Measurements from ENCODE around the gene SH2D6.
A peak's percentile ranks its signal among the peaks of the same experiment; 100 is the strongest.

SH2D6 gene

GRCh38 chr2:85385746-85386145 lies 32.8 kb upstream of the SH2D6 start:
- no peaks in the 10 kb centered on the region for H3K27me3 ChIP-seq (replicated peaks; ENCODE audit: control insufficient read depth, insufficient read depth, low read length, poor library complexity, severe bottlenecking)
- H3K9me3 ChIP-seq (ENCODE audit: control insufficient read depth, low read length) = no peaks in the 10 kb centered on the region
- H3K4me1 ChIP-seq (ENCODE audit: control insufficient read depth, insufficient read depth, low read length, poor library complexity, severe bottlenecking) = no peaks in the 10 kb centered on the region
- no peak for DNase-seq
- H3K36me3 ChIP-seq (ENCODE audit: control insufficient read depth, insufficient read depth, low read length) = peaks cover 44% of the 10 kb centered on the region
- no peak overlapping the region for H3K4me3 ChIP-seq (ENCODE audit: insufficient read depth, low read depth, low read length, poor library complexity, severe bottlenecking)
- H3K27ac ChIP-seq (ENCODE audit: insufficient read depth, low read length, poor library complexity, severe bottlenecking) = no peak overlapping the region

DNA sequence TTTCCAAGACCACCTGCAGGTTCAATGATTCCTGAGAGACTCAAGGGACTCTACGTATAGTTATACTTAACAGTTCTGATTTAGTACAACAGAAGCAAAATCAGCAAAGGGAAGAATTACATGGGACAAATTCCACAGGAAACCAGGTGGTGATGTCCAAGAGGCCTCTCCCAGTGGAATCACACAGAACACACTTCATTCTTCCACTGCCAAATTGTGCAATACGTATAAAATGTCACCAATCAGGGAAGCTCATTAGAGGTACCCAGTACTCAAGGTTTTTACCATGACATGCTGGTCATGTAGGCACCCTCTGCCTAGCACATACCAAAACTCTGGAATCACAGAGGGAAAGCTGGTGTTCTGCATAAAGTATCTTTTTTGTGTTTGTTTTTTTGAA lies 30.8 kb upstream of the SH2D6 start:
- peaks cover 47% of the 10 kb centered on the region for H3K36me3 ChIP-seq (ENCODE audit: control insufficient read depth, insufficient read depth, low read length)
- no peaks in the 10 kb centered on the region for H3K9me3 ChIP-seq (ENCODE audit: control insufficient read depth, low read length)
- no peak overlapping the region for H3K4me3 ChIP-seq (ENCODE audit: insufficient read depth, low read depth, low read length, poor library complexity, severe bottlenecking)
- H3K27me3 ChIP-seq (replicated peaks; ENCODE audit: control insufficient read depth, insufficient read depth, low read length, poor library complexity, severe bottlenecking) = no peaks in the 10 kb centered on the region
- no peak overlapping the region for H3K27ac ChIP-seq (ENCODE audit: insufficient read depth, low read length, poor library complexity, severe bottlenecking)
- DNase-seq = no peak
- H3K4me1 ChIP-seq (ENCODE audit: control insufficient read depth, insufficient read depth, low read length, poor library complexity, severe bottlenecking) = peaks cover 5% of the 10 kb centered on the region

- no peaks in the 10 kb centered on the region for H3K9me3 ChIP-seq (ENCODE audit: control insufficient read depth, low read length)
- no peak overlapping the region for H3K27ac ChIP-seq (ENCODE audit: insufficient read depth, low read length, poor library complexity, severe bottlenecking)
- H3K4me3 ChIP-seq (ENCODE audit: insufficient read depth, low read depth, low read length, poor library complexity, severe bottlenecking) = no peak overlapping the region
- no peak for DNase-seq
- H3K36me3 ChIP-seq (ENCODE audit: control insufficient read depth, insufficient read depth, low read length) = peaks cover 51% of the 10 kb centered on the region
- H3K27me3 ChIP-seq (replicated peaks; ENCODE audit: control insufficient read depth, insufficient read depth, low read length, poor library complexity, severe bottlenecking) = no peaks in the 10 kb centered on the region
- H3K4me1 ChIP-seq (ENCODE audit: control insufficient read depth, insufficient read depth, low read length, poor library complexity, severe bottlenecking) = peaks cover 5% of the 10 kb centered on the region
Observed at GRCh38 chr2:85388878-85389538, 29.5 kb upstream of the SH2D6 start.

- Histone ChIP-seq H3K36me3 (ENCODE audit: control insufficient read depth, insufficient read depth, low read length) (peaks cover 55% of the 10 kb centered on the region), H3K4me1 (ENCODE audit: control insufficient read depth, insufficient read depth, low read length, poor library complexity, severe bottlenecking) (peaks cover 5% of the 10 kb centered on the region), H3K9me3 (ENCODE audit: control insufficient read depth, low read length) (no peaks in the 10 kb centered on the region), H3K4me3 (ENCODE audit: insufficient read depth, low read depth, low read length, poor library complexity, severe bottlenecking) (no peak overlapping the region), H3K27ac (ENCODE audit: insufficient read depth, low read length, poor library complexity, severe bottlenecking) (no peak overlapping the region), H3K27me3 (replicated peaks; ENCODE audit: control insufficient read depth, insufficient read depth, low read length, poor library complexity, severe bottlenecking) (no peaks in the 10 kb centered on the region)
- peak; percentile 39 to 49 (median 43) for DNase-seq
Observed at GRCh38 chr2:85390941-85391669, 27.4 kb upstream of the SH2D6 start.

DNA sequence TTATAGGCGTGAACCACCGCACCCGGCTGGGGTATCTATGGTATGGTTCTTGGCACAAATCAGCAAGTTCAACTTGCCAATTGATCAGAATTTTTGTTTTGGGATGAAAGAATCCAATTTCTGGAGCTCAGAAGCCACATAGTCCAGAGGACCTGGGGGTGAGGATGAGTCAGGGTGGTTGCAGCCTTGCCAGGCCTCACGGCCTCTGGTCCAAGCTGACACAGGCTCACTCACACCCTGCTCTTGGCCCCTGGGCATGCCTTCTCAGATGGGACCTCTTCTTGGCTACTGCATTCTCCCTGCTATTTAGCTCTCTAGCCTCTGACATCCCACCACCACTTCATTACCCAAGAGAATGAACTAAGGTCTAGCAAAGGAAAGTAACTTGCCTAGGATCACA lies 24.7 kb upstream of the SH2D6 start:
- no peak overlapping the region for H3K4me3 ChIP-seq (ENCODE audit: insufficient read depth, low read depth, low read length, poor library complexity, severe bottlenecking)
- H3K9me3 ChIP-seq (ENCODE audit: control insufficient read depth, low read length) = no peaks in the 10 kb centered on the region
- H3K36me3 ChIP-seq (ENCODE audit: control insufficient read depth, insufficient read depth, low read length) = peaks cover 55% of the 10 kb centered on the region
- H3K27ac ChIP-seq (ENCODE audit: insufficient read depth, low read length, poor library complexity, severe bottlenecking) = no peak overlapping the region
- no peak for DNase-seq
- H3K27me3 ChIP-seq (replicated peaks; ENCODE audit: control insufficient read depth, insufficient read depth, low read length, poor library complexity, severe bottlenecking) = no peaks in the 10 kb centered on the region
- peaks cover 5% of the 10 kb centered on the region for H3K4me1 ChIP-seq (ENCODE audit: control insufficient read depth, insufficient read depth, low read length, poor library complexity, severe bottlenecking)

- Histone ChIP-seq H3K4me3 (ENCODE audit: insufficient read depth, low read depth, low read length, poor library complexity, severe bottlenecking) (no peak overlapping the region), H3K27me3 (replicated peaks; ENCODE audit: control insufficient read depth, insufficient read depth, low read length, poor library complexity, severe bottlenecking) (no peaks in the 10 kb centered on the region), H3K36me3 (ENCODE audit: control insufficient read depth, insufficient read depth, low read length) (peaks cover 55% of the 10 kb centered on the region), H3K4me1 (ENCODE audit: control insufficient read depth, insufficient read depth, low read length, poor library complexity, severe bottlenecking) (peaks cover 5% of the 10 kb centered on the region), H3K27ac (ENCODE audit: insufficient read depth, low read length, poor library complexity, severe bottlenecking) (no peak overlapping the region), H3K9me3 (ENCODE audit: control insufficient read depth, low read length) (no peaks in the 10 kb centered on the region)
- no peak for DNase-seq
Observed at GRCh38 chr2:85394261-85394681, 24.2 kb upstream of the SH2D6 start.

GRCh38 chr2:85394976-85395375 lies 23.5 kb upstream of the SH2D6 start:
- no peak for DNase-seq
- H3K9me3 ChIP-seq (ENCODE audit: control insufficient read depth, low read length) = no peaks in the 10 kb centered on the region
- H3K4me1 ChIP-seq (ENCODE audit: control insufficient read depth, insufficient read depth, low read length, poor library complexity, severe bottlenecking) = peaks cover 5% of the 10 kb centered on the region
- no peak overlapping the region for H3K27ac ChIP-seq (ENCODE audit: insufficient read depth, low read length, poor library complexity, severe bottlenecking)
- H3K27me3 ChIP-seq (replicated peaks; ENCODE audit: control insufficient read depth, insufficient read depth, low read length, poor library complexity, severe bottlenecking) = no peaks in the 10 kb centered on the region
- peaks cover 51% of the 10 kb centered on the region for H3K36me3 ChIP-seq (ENCODE audit: control insufficient read depth, insufficient read depth, low read length)
- no peak overlapping the region for H3K4me3 ChIP-seq (ENCODE audit: insufficient read depth, low read depth, low read length, poor library complexity, severe bottlenecking)

DNA sequence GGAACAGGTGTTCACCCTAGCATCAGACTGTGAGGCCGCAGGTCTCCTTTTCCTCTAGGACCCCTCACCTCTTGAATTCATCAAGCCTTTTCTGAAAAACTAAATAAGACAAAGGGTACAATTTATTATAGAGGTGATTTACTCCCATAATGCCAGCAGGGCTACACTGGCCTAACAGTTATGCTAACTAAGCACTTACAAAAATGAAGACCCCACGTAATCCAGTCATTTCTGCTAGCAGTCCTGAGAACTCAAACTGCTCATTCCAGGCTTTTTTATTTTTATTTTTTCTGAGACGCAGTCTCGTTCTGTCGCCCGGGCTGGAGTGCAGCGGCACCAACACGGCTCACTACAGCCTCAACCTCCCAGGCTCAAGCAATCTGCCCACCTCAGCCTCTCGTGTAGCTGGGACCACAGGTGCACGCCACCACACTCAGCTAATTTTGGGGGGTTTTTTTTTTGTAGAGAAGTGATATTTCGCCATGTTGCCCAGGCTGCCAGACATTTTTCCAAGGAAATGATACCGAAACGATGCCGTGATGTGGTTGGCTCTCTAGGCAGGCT lies 22.5 kb upstream of the SH2D6 start:
- no peaks in the 10 kb centered on the region for H3K9me3 ChIP-seq (ENCODE audit: control insufficient read depth, low read length)
- peaks cover 5% of the 10 kb centered on the region for H3K4me1 ChIP-seq (ENCODE audit: control insufficient read depth, insufficient read depth, low read length, poor library complexity, severe bottlenecking)
- no peak overlapping the region for H3K4me3 ChIP-seq (ENCODE audit: insufficient read depth, low read depth, low read length, poor library complexity, severe bottlenecking)
- H3K36me3 ChIP-seq (ENCODE audit: control insufficient read depth, insufficient read depth, low read length) = peaks cover 43% of the 10 kb centered on the region
- no peak for DNase-seq
- H3K27ac ChIP-seq (ENCODE audit: insufficient read depth, low read length, poor library complexity, severe bottlenecking) = no peak overlapping the region
- H3K27me3 ChIP-seq (replicated peaks; ENCODE audit: control insufficient read depth, insufficient read depth, low read length, poor library complexity, severe bottlenecking) = no peaks in the 10 kb centered on the region

DNA sequence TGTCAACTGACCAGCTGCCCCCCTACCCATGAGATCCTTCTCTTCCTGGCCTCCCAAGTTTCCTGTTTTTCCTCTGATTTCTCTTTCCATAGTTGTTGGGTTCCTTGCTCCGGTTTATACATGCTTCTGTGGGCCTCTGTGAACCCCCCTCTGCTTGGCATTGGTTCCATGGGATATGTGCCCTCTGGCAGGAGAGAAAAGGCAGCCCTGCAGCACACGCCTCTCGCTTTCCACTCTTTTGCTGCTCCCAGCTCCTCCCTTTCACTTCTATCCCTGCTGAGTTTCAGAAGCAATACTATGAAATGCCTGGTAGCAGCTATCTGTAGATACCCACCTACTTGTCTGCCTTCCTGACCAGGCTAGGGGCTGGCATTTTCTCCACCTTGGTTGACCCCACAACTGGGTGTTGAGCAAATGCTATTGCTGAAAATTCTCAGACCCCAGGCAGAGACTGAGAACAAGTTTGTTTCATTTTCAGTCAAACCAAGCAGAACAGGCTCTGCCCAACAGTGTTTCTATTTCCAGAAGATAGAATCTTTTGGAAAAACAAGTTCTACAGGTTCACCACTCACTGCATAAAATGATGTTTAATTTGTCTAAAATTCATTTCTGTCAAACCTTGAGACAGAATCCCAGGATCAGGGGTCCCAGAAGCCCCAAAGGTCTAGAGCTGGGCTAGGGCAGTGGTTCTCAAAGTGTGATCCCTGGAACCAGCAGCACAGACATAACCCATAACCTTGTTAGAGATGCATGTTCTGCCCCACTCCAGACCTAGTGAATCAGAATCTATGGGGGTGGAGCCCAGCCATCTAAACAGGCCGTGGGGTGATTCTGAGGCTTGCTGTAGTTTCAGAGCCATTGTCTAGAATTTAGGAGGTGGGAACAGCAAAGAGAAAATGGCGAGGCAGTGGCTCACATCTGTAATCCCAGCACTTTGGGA lies 21.7 kb upstream of the SH2D6 start:
- no peak for DNase-seq
- H3K4me1 ChIP-seq (ENCODE audit: control insufficient read depth, insufficient read depth, low read length, poor library complexity, severe bottlenecking) = peaks cover 5% of the 10 kb centered on the region
- H3K36me3 ChIP-seq (ENCODE audit: control insufficient read depth, insufficient read depth, low read length) = peaks cover 48% of the 10 kb centered on the region
- H3K27me3 ChIP-seq (replicated peaks; ENCODE audit: control insufficient read depth, insufficient read depth, low read length, poor library complexity, severe bottlenecking) = no peaks in the 10 kb centered on the region
- no peak overlapping the region for H3K4me3 ChIP-seq (ENCODE audit: insufficient read depth, low read depth, low read length, poor library complexity, severe bottlenecking)
- no peaks in the 10 kb centered on the region for H3K9me3 ChIP-seq (ENCODE audit: control insufficient read depth, low read length)
- no peak overlapping the region for H3K27ac ChIP-seq (ENCODE audit: insufficient read depth, low read length, poor library complexity, severe bottlenecking)

All from effector memory CD4-positive, alpha-beta T cell (primary cell).